ENCODE results near the gene LRRK2. TPM values are rescaled to one million over a fixed set of nuclear protein-coding genes. Genes with fewer than 3 reads are reported as not detected.

The LRRK2 gene
- total and polyA plus RNA-seq, 4 donors = 1.5 to 11.5 (median 4.9) TPM

DNA sequence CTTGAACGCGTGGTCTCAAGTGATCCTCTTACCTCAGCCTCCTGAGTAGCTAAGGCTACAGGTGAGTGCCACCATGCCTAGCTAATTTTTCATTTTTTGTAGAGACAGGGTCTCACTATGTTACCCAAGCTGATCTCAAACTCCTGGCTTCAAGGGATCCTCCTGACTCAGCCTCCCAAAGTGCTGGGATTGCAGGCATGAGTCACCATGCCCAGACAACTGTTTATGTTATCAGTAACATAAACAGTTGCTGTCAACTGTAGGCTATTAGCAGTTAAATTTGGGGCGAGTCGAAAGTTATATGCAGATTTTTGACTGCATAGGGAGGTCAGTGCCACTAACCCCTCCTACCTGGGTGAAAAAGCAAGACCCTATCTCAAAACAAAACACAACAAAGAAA is 26.2 kb upstream of the LRRK2 start:
- no peak overlapping the region for H3K27ac ChIP-seq (ENCODE audit: low read depth in 1 of 2, low read length in 2 of 2)
- no peak overlapping the region for H3K9ac ChIP-seq (ENCODE audit: low read depth in 1 of 2, low read length in 2 of 2)
- no peak overlapping the region for H3K4me3 ChIP-seq (ENCODE audit: low read depth in 1 of 3, low read length in 3 of 3)
- WGBS = 94% methylated on average over 4 of the region's 4 CpGs
- no peaks in the 10 kb centered on the region for H3K9me3 ChIP-seq (ENCODE audit: control insufficient read depth in 4 of 4, low read length in 3 of 4)
- no peak for TF ChIP-seq EGR1 (IDR thresholded peaks at IDR 0.05; ENCODE audit: low read depth in 2 of 2)
- no peak for TF ChIP-seq REST (IDR thresholded peaks at IDR 0.05)
- TF ChIP-seq JUND (IDR thresholded peaks at IDR 0.05) = no peak
- no peak for TF ChIP-seq HNF4G (IDR thresholded peaks at IDR 0.05)
- TF ChIP-seq, protein P1, sequence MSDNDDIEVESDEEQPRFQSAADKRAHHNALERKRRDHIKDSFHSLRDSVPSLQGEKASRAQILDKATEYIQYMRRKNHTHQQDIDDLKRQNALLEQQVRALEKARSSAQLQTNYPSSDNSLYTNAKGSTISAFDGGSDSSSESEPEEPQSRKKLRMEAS (IDR thresholded peaks at IDR 0.05) = no peak
- TF ChIP-seq FOXA2 (IDR thresholded peaks at IDR 0.05) = no peak
- TF ChIP-seq, protein P2, sequence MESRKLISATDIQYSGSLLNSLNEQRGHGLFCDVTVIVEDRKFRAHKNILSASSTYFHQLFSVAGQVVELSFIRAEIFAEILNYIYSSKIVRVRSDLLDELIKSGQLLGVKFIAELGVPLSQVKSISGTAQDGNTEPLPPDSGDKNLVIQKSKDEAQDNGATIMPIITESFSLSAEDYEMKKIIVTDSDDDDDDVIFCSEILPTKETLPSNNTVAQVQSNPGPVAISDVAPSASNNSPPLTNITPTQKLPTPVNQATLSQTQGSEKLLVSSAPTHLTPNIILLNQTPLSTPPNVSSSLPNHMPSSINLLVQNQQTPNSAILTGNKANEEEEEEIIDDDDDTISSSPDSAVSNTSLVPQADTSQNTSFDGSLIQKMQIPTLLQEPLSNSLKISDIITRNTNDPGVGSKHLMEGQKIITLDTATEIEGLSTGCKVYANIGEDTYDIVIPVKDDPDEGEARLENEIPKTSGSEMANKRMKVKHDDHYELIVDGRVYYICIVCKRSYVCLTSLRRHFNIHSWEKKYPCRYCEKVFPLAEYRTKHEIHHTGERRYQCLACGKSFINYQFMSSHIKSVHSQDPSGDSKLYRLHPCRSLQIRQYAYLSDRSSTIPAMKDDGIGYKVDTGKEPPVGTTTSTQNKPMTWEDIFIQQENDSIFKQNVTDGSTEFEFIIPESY (IDR thresholded peaks at IDR 0.05) = no peak
- no peak for TF ChIP-seq FOXA1 (IDR thresholded peaks at IDR 0.05)
- no peak for TF ChIP-seq YY1 (IDR thresholded peaks at IDR 0.05)
- no peak for TF ChIP-seq RXRA (IDR thresholded peaks at IDR 0.05)
- no peak for TF ChIP-seq RAD21 (IDR thresholded peaks at IDR 0.05)
- TF ChIP-seq HNF4A (conservative IDR thresholded peaks at IDR 0.05) = no peak
- TF ChIP-seq NR2F2 (IDR thresholded peaks at IDR 0.05) = no peak
- TF ChIP-seq TAF1 (conservative IDR thresholded peaks at IDR 0.05) = no peak
- TF ChIP-seq SP1 (IDR thresholded peaks at IDR 0.05) = no peak
- no peak for TF ChIP-seq ATF3 (IDR thresholded peaks at IDR 0.05)
- no peak for TF ChIP-seq GABPA (IDR thresholded peaks at IDR 0.05 in 1 of 2, conservative IDR thresholded peaks at IDR 0.05 in 1 of 2)
- TF ChIP-seq, protein P3, sequence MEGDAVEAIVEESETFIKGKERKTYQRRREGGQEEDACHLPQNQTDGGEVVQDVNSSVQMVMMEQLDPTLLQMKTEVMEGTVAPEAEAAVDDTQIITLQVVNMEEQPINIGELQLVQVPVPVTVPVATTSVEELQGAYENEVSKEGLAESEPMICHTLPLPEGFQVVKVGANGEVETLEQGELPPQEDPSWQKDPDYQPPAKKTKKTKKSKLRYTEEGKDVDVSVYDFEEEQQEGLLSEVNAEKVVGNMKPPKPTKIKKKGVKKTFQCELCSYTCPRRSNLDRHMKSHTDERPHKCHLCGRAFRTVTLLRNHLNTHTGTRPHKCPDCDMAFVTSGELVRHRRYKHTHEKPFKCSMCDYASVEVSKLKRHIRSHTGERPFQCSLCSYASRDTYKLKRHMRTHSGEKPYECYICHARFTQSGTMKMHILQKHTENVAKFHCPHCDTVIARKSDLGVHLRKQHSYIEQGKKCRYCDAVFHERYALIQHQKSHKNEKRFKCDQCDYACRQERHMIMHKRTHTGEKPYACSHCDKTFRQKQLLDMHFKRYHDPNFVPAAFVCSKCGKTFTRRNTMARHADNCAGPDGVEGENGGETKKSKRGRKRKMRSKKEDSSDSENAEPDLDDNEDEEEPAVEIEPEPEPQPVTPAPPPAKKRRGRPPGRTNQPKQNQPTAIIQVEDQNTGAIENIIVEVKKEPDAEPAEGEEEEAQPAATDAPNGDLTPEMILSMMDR (IDR thresholded peaks at IDR 0.05; ENCODE audit: low read depth, low read length, missing input control) = no peak
- peaks cover 0 to 10% (median 4%) of the 10 kb centered on the region in 4 donors for H3K4me1 ChIP-seq (ENCODE audit: control insufficient read depth in 4 of 4, insufficient read depth in 4 of 4, low read length in 3 of 4)
- no peak for DNase-seq (ENCODE audit: low spot score)
- no peaks in the 10 kb centered on the region for H3K27me3 ChIP-seq (ENCODE audit: control insufficient read depth in 4 of 4, insufficient read depth in 4 of 4, low read length in 3 of 4)
- H3K36me3 ChIP-seq (ENCODE audit: control insufficient read depth in 4 of 4, insufficient read depth in 3 of 4, low read depth in 1 of 4, low read length in 3 of 4) = no peaks in the 10 kb centered on the region

All from liver (tissue), 9 donors.